Coronary artery (tissue), 2 donors: Measurements from ENCODE around the gene TYROBP.
"Not testable (repeated sequence)": the region's sequence is repeated elsewhere in the genome, so short reads cannot be mapped to it uniquely, and the experiment has no call there.

Experiments
- DNase-seq: peaks from one replicate; pipeline ENCODE4 v3.0.0-alpha.2; 2017; ENCODE audit warnings: low spot score
- H3K27ac ChIP-seq, 2 donors: fragments of 200-600 bp; sonication (generic); one replicate each; pipeline ENCODE4 v1.5.1; 2016 to 2019
- H3K4me3 ChIP-seq: fragments of 200-600 bp; sonication (generic); 2 replicates; pipeline ENCODE4 v1.5.1; 2016; ENCODE audit warnings: mild to moderate bottlenecking, moderate library complexity
- CTCF ChIP-seq: fragments of 200-600 bp; sonication (generic); IDR thresholded peaks from one replicate; pipeline ENCODE4 v1.5.1; 2019; ENCODE audit warnings: antibody characterized with exemption

The TYROBP gene

GRCh38 chr19:35882114-35882832 lies 25.8 kb downstream of the TYROBP start:
- no peak overlapping the region for H3K4me3 ChIP-seq
- TF ChIP-seq CTCF: no peak
- DNase-seq: no peak
- H3K27ac ChIP-seq: no peak overlapping the region

- peak; percentile 85 for DNase-seq
- H3K27ac ChIP-seq: no peak overlapping the region
- no peak overlapping the region for H3K4me3 ChIP-seq
- TF ChIP-seq CTCF: no peak
These were observed 28.3 kb downstream of the TYROBP start for GRCh38 chr19:35879770-35880317.

- no peak for TF ChIP-seq CTCF
- Histone ChIP-seq H3K27ac (no peak overlapping the region), H3K4me3 (no peak overlapping the region)
- DNase-seq: no peak
These were observed 29.0 kb downstream of the TYROBP start for GRCh38 chr19:35879068-35879467.

DNA sequence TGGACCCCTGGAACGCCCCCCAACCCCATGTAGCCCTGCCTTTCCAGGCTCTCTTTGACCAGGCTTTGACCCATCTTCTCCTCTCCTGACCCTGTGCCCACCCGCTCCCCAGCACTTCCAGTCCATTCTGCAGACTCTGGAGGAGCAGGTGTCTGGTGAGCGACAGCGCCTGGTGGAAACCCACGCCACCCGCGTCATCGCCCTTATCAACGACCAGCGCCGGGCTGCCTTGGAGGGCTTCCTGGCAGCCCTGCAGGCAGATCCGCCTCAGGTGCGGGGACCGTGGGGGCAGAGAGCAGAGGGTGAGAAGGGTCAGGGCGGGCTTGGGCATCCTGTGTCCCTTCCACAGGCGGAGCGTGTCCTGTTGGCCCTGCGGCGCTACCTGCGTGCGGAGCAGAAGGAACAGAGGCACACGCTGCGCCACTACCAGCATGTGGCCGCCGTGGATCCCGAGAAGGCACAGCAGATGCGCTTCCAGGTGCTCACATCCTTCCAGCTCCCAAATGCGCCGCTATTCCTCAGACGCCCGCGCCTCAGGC lies 33.6 kb downstream of the TYROBP start:
- no peak overlapping the region for H3K27ac ChIP-seq
- no peak overlapping the region for H3K4me3 ChIP-seq
- no peak for TF ChIP-seq CTCF
- DNase-seq: no peak

GRCh38 chr19:35872180-35872579 lies 35.9 kb downstream of the TYROBP start:
- no peak overlapping the region for H3K27ac ChIP-seq
- no peak for DNase-seq

DNA sequence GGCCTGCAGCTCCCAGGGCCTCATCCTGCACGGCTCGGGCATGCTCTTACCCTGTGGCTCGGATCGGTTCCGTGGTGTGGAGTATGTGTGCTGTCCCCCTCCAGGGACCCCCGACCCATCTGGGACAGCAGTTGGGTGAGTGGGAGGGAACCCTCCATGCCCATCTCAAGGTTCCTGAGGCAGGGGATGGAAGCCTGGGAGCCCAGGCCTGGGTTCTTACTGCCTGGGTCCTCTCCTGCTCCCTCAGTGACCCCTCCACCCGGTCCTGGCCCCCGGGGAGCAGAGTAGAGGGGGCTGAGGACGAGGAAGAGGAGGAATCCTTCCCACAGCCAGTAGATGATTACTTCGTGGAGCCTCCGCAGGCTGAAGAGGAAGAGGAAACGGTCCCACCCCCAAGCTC lies 36.5 kb downstream of the TYROBP start:
- no peak for TF ChIP-seq CTCF
- no peak for DNase-seq
- no peak overlapping the region for H3K27ac ChIP-seq
- no peak overlapping the region for H3K4me3 ChIP-seq

More at GRCh38 chr19:35872180-35872579, 35.9 kb downstream of the TYROBP start:
- no peak overlapping the region for H3K4me3 ChIP-seq
- TF ChIP-seq CTCF: no peak

DNA sequence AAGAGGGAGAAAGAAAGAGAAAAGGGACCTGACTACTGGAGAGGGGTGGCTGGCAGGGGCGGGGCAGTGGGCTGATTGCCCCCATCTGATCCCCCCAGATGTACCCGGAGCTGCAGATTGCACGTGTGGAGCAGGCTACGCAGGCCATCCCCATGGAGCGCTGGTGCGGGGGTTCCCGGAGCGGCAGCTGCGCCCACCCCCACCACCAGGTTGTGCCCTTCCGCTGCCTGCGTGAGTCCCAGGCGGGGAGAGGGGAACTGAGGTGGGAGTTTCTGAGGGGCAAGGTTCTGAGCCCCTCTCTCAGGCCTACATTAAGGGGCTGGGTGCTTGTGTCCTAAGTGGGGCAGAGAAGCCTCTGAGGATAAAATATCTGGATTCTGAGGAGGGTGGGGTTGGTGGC lies 37.3 kb downstream of the TYROBP start:
- Histone ChIP-seq H3K27ac (no peak overlapping the region), H3K4me3 (no peak overlapping the region)
- no peak for TF ChIP-seq CTCF
- no peak for DNase-seq

DNA sequence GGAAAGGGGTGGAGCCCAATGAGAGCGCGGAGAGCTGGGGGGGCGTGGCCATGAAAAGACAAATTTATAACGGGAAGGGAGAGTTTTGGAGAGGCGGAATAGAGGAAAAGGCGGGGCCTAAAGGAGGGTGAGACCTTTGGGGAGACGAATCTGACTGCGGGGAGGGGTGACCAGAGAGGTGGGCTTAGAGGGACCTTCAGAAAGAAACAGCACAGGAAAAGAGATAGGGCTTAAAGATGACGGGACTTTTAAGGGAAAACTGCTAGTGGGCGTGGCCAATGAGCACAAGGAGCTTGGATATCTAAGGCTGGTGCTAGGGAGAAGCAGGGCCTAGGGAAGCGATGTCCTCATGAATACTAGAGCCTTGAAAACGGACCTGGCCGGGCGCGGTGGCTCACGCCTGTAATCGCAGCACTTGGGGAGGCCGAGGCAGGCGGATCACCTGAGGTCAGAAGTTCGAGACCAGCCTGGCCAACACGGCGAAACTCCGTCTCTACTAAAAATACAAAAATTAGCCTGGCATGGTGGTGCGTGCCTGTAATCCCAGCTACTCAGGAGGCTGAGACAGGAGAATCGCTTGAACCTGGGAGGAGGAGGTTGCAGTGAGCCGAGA lies 37.9 kb downstream of the TYROBP start:
- DNase-seq, H3K27ac ChIP-seq: not testable (repeated sequence)
- H3K4me3 ChIP-seq: peak overlapping the region; percentile 75
